ENCODE data around the gene ZNF423.
A peak's percentile ranks its signal among the peaks of the same experiment; 100 is the strongest.

ZNF423 gene

DNA sequence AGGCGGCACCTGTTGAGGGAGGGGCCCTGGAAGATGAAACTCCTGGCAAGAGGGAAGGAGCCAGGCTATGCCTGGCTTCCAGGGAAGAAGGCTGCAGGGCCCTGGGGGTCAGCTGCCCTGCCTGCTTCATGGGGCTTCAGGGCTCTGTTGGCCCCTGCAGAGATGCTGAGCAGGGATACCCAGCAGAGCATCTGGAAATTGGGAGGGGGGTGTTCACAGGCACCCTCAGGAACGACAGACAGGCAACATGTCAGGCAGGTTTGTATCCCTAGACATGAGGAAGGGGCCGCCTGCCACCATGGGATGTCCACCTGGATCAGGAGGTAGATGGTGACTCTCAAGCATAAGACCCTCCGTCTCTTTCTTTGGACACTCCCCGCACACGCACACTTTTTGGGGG, 13.8 kb upstream of the ZNF423 start:
- no peak for DNase-seq

DNA sequence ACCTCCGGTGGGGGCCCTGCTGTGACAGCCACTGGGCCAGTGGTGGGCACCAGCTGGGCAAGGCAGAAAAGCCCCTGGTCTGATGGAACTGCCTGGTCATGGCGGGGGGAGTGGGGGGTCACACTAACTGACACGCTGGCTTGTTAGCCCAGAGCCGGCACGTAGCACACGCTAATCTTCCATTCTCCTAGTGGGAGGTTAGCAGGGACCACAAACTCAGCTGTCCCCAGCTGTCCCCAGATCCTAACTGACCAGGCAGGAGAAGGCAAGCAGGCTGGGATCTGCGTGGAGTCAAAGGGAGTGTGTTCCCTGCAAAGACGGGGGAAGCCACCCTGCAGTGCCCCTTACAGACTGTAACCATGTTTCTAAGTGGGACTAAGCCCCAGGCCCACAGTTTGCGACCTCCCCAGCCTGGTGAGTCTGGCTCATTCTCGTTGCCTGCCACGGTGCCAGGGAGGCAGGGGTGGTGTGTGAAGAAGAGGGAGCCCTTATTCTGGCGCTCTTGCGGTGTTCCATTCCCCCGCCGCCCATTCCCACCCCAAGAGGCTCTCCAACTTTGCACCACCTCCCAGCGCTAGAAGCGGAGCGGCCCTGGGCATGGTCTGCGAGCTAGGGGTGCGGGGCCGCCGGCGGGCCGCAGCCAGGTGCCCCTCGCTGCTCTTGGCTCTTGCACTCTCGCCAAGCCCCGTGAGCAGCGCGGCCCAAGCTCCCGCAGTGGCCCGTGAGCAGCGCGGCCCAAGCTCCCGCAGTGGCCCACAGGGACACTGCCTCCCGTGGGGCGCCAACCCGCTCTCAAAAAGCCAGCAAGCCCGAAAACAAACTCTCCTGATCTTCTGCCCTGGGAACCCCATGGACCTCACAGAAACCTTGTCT, 12.1 kb upstream of the ZNF423 start:
- no peak for DNase-seq

- DNase-seq, result no peak
Measured at GRCh38 chr16:49867234-49867633, 11.3 kb upstream of the ZNF423 start.

GRCh38 chr16:49866595-49867071, 10.7 kb upstream of the ZNF423 start:
- DNase-seq, result no peak

GRCh38 chr16:49862694-49863093, 6.8 kb upstream of the ZNF423 start:
- DNase-seq, result no peak

DNA sequence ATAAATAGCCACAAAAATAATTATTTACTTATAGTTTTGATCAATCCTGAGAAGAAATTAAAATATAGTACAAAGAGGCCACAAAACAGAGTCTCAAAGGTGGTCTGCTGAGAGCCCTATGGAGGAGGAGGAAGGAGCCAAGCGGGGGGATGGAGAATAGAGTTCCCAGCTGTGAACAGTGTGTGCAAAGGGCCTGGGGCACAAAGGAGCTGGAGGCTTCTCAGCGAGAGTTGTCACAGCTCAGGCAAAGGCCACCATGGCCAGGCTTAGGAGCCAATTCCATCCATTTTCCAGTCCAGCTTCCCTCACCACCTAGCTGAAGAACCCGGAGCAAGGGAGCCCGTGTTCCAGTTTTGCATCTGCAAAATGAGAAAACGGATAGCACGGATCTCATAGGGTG, 5.4 kb upstream of the ZNF423 start:
- no peak for DNase-seq

DNA sequence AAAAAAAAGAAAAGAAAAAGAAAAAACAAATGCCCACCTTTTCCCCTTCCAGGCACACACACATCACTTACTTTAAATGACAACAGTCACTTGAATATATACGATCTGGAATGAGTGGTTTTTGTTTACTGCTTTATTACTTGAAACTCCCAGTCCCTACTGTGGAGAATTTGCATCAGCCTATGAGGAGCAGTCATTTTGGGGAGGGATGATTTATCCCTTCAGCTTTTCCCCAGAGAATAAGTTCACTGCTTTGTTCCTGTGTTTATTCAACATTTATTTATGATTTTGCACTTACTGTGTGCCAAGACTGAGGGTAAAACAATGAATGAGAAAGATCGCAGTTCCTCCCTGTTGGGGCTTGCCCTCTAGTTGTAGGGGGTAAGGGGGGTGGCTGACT, 4.7 kb upstream of the ZNF423 start:
- DNase-seq, result no peak

GRCh38 chr16:49859125-49859811, 3.4 kb upstream of the ZNF423 start:
- DNase-seq, result no peak

DNA sequence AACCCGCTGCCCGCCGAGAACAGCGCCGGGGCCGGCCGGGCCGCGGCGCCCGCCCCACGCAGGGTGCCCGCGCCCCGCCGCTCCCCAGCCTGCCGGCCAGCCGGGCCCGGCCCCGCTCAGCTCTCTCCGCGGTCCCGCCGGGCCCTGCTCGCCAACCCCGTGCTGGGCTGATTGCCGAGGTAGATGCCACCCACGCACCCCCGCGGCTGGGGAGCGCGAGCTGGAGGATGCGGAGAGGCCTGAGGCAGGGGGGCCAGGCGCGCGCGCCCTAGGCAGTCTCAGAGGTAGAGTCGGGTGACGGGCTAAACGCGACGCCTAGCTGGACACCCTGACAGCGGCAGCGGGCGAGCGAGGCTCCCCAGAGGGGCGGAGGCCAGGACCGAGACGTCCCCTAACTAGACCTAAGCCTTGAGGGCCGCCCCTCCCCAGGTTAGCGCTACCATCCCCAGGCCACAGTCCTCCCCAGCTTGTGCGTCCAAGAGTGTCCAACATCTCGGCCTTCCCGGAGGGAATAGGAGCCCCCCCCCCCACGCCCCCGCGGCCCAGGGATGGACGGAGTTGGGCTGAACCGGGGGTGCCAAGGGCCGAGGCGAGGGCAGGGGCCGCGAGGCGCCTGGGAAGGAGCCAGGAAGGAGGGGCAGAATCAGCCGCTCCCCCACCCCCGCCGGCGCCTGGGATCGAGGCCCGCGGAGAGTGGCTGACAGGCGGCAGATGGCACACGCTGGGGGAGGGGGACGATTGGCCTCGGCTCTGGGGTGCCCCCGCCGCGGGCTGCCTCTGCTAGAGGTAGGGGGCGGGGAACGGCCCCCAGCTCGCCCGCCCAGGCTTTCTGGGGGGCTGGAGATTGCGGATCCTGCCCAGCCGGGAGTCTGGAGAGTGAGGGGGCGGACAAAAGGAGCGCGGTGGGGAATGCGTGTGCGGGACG, 2.5 kb upstream of the ZNF423 start:
- DNase-seq, result no peak

GRCh38 chr16:49857423-49858181, 1.7 kb upstream of the ZNF423 start:
- peak; percentile 52 for DNase-seq

- peak; percentile 37 for DNase-seq
Measured at GRCh38 chr16:49856672-49857330, 889 bp upstream of the ZNF423 start.

DNA sequence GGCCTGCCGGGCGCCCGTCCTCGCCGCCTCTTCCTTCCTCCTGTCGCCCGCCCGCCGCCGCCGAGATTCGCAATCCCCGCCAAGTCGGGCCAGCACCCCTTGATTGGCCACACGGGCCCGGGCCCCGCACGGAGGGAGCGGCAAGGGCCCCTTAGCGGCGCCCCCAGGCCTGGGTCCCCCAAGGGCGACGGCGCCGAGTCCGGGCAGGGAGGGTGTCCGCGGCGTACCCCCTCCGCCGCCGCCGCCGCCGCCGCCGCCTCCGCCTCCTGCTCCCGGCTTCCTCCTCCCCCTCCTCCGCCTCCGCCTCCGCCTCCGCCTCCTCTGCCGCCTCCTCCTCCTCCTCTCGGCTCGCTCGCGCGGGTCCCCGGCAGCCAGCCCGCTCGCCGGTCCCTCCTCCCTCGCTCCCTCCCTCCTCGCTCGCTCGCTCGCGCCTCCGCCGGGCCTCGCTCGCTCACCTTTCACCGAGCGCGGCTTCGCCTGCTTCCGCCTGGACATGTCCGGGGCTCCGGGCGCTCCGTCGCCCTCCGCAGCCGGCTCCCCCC, 561 bp downstream of the ZNF423 start:
- DNase-seq, result peak; percentile 64

DNA sequence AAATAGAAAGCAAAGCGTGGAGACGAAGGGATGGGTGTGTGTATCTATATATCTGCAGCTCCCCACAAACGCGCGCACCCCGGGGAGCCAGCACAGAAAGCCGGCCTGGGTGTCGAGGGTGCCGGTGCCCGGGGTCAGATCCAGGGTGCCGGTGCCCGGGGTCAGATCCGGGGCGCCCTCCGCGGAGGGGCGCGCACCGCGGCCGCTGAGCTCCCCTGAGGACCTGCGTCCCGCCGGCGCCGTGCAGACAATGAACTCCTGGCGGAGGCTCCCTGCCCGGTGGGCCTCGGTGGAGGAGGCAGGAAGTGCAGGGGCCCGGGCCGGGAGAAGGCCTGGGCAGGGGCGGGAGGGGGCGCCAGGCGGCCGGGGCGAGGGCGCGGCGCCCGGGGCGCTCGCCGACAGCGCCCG, 1.1 kb downstream of the ZNF423 start:
- no peak for DNase-seq

GRCh38 chr16:49854188-49854795, 1.6 kb downstream of the ZNF423 start:
- DNase-seq, result no peak

DNA sequence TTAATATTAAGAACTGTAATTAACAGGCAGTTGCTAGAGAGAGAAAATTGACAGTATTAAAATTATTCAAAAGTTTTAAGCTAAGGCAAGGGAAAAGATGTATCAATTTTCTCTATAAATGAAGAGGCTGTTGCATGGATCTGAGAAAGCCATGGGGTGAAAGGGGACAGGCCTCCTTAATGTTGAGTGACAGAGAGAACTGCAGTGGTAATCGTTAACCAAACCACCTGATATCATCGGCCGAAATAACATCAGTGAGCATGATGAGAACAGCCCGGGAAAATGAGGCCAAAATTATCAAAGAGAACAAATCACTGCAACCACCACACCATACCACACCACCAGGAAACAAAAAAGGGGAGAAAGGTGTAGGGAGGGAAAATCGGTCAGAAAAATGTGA, 3.6 kb downstream of the ZNF423 start:
- DNase-seq, result no peak

GRCh38 chr16:49851468-49851787, 4.5 kb downstream of the ZNF423 start:
- no peak for DNase-seq

- no peak for DNase-seq
Measured at GRCh38 chr16:49850558-49851467, 5.1 kb downstream of the ZNF423 start.

DNA sequence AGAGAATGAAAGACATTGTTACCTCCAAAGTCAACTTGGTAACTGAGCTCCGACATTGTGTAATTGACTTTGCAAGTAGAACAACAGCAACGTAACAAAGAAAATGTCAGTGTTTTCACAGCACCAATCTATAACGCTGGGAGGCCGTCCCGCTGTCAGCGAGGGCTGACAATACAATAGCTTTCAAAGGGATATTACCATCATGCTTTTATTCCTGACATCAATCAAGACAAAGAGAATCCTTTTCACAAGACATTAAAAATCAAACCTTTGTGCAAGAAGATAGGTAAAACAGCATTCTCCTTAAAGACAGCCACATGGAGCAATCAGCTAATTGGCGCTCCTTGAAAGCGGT, 6.2 kb downstream of the ZNF423 start:
- DNase-seq, result no peak

DNA sequence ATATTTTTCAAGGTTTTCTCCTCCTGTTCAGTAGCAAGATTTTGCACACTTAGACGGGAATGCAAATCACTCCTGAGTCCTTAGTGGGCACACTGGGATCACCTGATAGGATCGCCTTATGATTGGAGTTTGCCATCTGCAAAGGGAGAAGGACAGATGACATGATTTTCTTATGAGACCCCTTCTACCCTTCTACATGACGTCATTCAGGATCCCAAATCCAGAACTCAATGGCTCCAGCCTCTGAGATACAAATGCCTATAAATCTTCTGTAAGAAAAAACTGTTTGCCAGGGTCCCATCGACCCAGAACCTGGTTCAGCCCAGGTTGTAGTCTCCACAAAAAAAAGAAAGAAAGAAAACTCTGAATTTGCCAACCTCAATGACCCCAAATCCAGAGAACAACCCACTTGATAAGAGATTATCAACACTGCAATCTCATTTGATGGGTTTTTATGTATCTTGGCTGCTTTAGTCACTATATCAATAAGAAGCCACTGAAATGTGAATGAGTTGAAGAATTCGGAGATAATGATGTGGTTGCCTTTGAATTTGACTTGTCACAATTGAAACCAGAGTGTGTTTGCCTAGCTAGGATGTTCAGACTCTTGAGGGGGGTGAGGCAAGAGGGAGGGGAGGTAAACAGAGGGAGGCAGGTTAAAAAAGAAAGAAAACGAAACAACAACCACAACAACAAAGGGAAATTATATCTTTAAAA, 6.7 kb downstream of the ZNF423 start:
- no peak for DNase-seq

GRCh38 chr16:49848530-49848929, 7.4 kb downstream of the ZNF423 start:
- no peak for DNase-seq

Data from NCI-H1105 (cell line).